GM21423 (cell line): ENCODE measurements around the gene COX14.

Experiments
- ATAC-seq: cut with Tn5 transposase; IDR thresholded peaks from one replicate; pipeline ENCODE4 v1.9.1; 2021; ENCODE audit warnings: mild to moderate bottlenecking, moderate library complexity; ENCODE audit not compliant: unreplicated experiment

COX14 gene

GRCh38 chr12:50084775-50085614, 27.0 kb upstream of the COX14 start, which contains the start of gene SMARCD1:
Gene SMARCD1 (plus strand): TSS chr12:50085342. CDS start chr12:50085370, 28 bp downstream.
- peak; percentile 81 for ATAC-seq

GRCh38 chr12:50085615-50086072, 26.4 kb upstream of the COX14 start:
- ATAC-seq, result peak; percentile 17

GRCh38 chr12:50086148-50086547, 25.9 kb upstream of the COX14 start:
- ATAC-seq, result no peak

- ATAC-seq, result no peak
Measured at GRCh38 chr12:50087151-50087550, 24.9 kb upstream of the COX14 start.

- ATAC-seq, result no peak
Measured at GRCh38 chr12:50087995-50088394, 24.0 kb upstream of the COX14 start.

GRCh38 chr12:50088577-50089335, 23.3 kb upstream of the COX14 start:
- ATAC-seq, result no peak

- no peak for ATAC-seq
Measured at GRCh38 chr12:50089730-50090129, 22.3 kb upstream of the COX14 start.

GRCh38 chr12:50090391-50090790, 21.6 kb upstream of the COX14 start:
- no peak for ATAC-seq

- no peak for ATAC-seq
Measured at GRCh38 chr12:50097952-50098351, 14.1 kb upstream of the COX14 start.

GRCh38 chr12:50099302-50100008, 12.6 kb upstream of the COX14 start:
- ATAC-seq, result no peak

GRCh38 chr12:50100561-50100960, 11.5 kb upstream of the COX14 start:
- no peak for ATAC-seq

GRCh38 chr12:50101663-50102062, 10.4 kb upstream of the COX14 start:
- no peak for ATAC-seq

- no peak for ATAC-seq
Measured at GRCh38 chr12:50102131-50102531, 9.9 kb upstream of the COX14 start.

GRCh38 chr12:50102646-50103309, 9.3 kb upstream of the COX14 start:
- no peak for ATAC-seq

GRCh38 chr12:50103351-50103750, 8.7 kb upstream of the COX14 start:
- no peak for ATAC-seq

GRCh38 chr12:50103767-50104321, 8.2 kb upstream of the COX14 start, which contains the start of gene GPD1:
Gene GPD1 (plus strand): TSS chr12:50104008. CDS start chr12:50104051, 43 bp downstream.
- no peak for ATAC-seq

GRCh38 chr12:50104417-50105366, 7.3 kb upstream of the COX14 start:
- no peak for ATAC-seq

- no peak for ATAC-seq
Measured at GRCh38 chr12:50105913-50106450, 6.1 kb upstream of the COX14 start.

GRCh38 chr12:50106907-50107306, 5.1 kb upstream of the COX14 start:
- ATAC-seq, result no peak
